B cell (primary cell): ENCODE measurements around the gene CRTC3.

ENCODE experiments used
- EZH2 ChIP-seq: IDR thresholded peaks from 2 replicates; pipeline ENCODE4 v1.6.1; 2012; ENCODE audit warnings: borderline replicate concordance, low read depth, mild to moderate bottlenecking, moderate library complexity, low read length; ENCODE audit not compliant: insufficient read depth, poor library complexity, severe bottlenecking
- TF ChIP-seq, protein P1 (sequence below): fragments of 200-600 bp; IDR thresholded peaks from one replicate; pipeline ENCODE4 v1.8.0; 2022; ENCODE audit warnings: antibody characterized with exemption, mild to moderate bottlenecking

DNA sequence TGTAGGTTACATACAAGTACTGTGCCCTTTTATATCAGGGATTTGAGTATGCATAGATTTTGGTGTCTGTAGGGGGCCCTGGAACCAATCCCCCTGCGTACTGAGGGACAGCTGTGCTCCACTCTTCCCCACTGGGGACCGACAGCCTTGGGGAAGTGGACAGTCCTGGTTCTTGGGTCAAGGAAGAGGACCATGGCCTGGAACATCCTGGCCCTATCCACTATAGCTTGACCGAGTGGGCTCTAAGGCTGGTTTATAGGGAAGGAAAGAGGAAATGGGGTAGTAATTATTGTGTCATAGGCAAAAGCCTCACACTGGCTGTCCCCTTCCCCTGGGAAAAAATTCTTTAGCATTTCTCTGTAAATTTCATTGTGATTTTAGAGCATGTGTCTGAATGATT is 49.5 kb downstream of the CRTC3 start:
- TF ChIP-seq, protein P1, sequence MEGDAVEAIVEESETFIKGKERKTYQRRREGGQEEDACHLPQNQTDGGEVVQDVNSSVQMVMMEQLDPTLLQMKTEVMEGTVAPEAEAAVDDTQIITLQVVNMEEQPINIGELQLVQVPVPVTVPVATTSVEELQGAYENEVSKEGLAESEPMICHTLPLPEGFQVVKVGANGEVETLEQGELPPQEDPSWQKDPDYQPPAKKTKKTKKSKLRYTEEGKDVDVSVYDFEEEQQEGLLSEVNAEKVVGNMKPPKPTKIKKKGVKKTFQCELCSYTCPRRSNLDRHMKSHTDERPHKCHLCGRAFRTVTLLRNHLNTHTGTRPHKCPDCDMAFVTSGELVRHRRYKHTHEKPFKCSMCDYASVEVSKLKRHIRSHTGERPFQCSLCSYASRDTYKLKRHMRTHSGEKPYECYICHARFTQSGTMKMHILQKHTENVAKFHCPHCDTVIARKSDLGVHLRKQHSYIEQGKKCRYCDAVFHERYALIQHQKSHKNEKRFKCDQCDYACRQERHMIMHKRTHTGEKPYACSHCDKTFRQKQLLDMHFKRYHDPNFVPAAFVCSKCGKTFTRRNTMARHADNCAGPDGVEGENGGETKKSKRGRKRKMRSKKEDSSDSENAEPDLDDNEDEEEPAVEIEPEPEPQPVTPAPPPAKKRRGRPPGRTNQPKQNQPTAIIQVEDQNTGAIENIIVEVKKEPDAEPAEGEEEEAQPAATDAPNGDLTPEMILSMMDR = no peak
- no peak for TF ChIP-seq EZH2
